Spleen (tissue), 3 donors: ENCODE results near the gene TOP2B.

Experiments used
- POLR2A ChIP-seq, 3 donors: fragments of 450-650 bp; IDR thresholded peaks; one replicate each; pipeline ENCODE4 v1.5.1; 2017; ENCODE audit warnings: antibody characterized with exemption in 3 of 3, mild to moderate bottlenecking in 1 of 3
- POLR2AphosphoS5 ChIP-seq, 3 donors: sonication (generic); formaldehyde crosslinking; IDR thresholded peaks; one replicate each; pipeline ENCODE4 v1.5.1; 2017; ENCODE audit warnings: antibody characterized with exemption in 3 of 3

GRCh38 chr3:25683410-25683809, 18.7 kb upstream of the TOP2B start:
- TF ChIP-seq POLR2A (IDR thresholded peaks at IDR 0.05) (no peak), POLR2AphosphoS5 (IDR thresholded peaks at IDR 0.05) (no peak)
